Endometrial microvascular endothelial cells (primary cell): ENCODE measurements around the gene HSD17B14. TPM values are rescaled to one million over a fixed set of nuclear protein-coding genes. Genes with fewer than 3 reads are reported as not detected.
"Not testable (repeated sequence)": the region's sequence is repeated elsewhere in the genome, so short reads cannot be mapped to it uniquely, and the experiment has no call there.

Experiments
- in situ Hi-C: cut with HindIII; loops from 2 replicates; pipeline ENCODE4 v1.10.0; 2017; ENCODE audit warnings: low sequenced_read_pairs, low pct_unique_long_range_greater_than_20kb; ENCODE audit errors: inconsistent ontology term
- total RNA-seq: library from RNA; depleted of rRNA; stranded (reverse); fragments of >200 nt; gene quantifications from one replicate; pipeline ENCODE4 v1.2.3, GENCODE V29; 2015; ENCODE audit errors: inconsistent ontology term

Gene HSD17B14
- total RNA-seq, 1 donor from 2014 or later: 4.5 TPM

DNA sequence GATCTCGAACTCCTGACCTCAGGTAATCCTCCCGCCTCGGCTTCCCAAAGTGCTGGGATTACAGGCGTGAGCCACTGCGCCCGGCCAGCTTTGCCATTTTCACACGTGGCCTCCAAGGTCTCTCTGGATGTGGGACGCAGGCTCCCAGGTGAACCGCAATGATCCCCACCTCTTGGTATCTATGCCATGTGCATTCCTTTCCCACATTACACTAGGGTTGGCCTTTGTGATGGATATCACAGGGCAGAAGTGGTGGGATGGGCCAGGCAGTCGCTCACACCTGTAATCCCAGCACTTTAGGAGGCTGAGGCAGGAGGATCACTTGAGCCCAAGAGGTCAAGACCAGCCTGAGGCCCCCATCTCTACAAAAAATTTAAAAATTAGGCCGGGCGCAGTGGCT lies 58.6 kb downstream of the HSD17B14 start:
- in situ Hi-C loops: no loop called here

DNA sequence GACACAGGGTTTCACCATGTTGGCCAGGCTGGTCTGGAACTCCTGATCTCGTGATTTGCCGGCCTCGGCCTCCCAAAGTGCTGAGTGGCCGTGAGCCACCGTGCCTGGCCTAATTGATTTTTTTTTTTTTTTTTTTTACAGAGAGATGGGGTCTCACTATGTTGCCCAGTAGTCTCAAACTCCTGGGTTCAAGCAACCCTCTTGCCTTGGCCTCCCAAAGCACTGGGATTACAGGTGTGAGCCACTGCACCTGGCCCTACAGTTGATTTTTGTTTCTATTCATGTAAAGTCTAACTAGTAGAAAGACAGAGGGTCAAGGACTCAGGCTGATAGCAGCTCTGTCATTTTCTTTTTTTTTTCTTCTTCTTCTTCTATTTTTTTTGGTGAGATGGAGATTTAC lies 59.2 kb downstream of the HSD17B14 start:
- in situ Hi-C loops: no loop called here

GRCh38 chr19:48772503-48772953 lies 63.8 kb downstream of the HSD17B14 start:
- in situ Hi-C loops: no loop called here

GRCh38 chr19:48770734-48771472 lies 65.4 kb downstream of the HSD17B14 start:
- in situ Hi-C loops: no loop called here

- in situ Hi-C loops: no loop called here
These were observed 66.0 kb downstream of the HSD17B14 start for GRCh38 chr19:48770266-48770665.

- in situ Hi-C loops: no loop called here
These were observed 67.1 kb downstream of the HSD17B14 start for GRCh38 chr19:48768994-48769713.

- in situ Hi-C loops: not testable (repeated sequence)
These were observed 68.0 kb downstream of the HSD17B14 start for GRCh38 chr19:48768171-48768753.

DNA sequence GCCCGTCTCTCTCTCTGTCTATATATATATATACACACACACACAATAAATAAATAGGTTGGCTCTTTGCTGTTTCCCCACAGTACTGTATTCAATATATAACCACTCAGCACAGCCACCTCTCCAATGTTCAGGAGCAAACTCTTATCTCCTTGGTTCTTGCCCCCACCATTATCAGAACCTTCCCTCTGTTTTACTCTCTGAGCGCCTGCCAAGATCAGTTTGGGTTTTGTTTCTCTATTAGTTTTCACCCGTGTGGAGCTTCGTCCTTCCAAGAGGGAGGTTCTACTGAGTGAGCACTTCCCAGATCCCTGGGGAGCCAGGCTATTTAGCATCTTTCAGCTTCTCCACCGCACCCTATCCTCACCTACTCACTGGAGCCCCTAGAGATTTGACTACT lies 70.5 kb downstream of the HSD17B14 start:
- in situ Hi-C loops: not testable (repeated sequence)

Other genes starting within 250 kb of the HSD17B14 start
- not detected for gene SPACA4, start 229.7 kb downstream of the HSD17B14 start, total RNA-seq
- not detected for gene FAM83E, start 221.4 kb downstream of the HSD17B14 start, total RNA-seq
- 2,158 TPM for gene RPL18, start 217.3 kb downstream of the HSD17B14 start, total RNA-seq
- gene SPHK2, start 217.0 kb downstream of the HSD17B14 start, total RNA-seq: 7.8 TPM
- gene DBP, start 199.1 kb downstream of the HSD17B14 start, total RNA-seq: 0.46 TPM
- 0.28 TPM for gene CA11, start 190.3 kb downstream of the HSD17B14 start, total RNA-seq
- not detected for gene NTN5, start 163.5 kb downstream of the HSD17B14 start, total RNA-seq
- not detected for gene FUT2, start 140.5 kb downstream of the HSD17B14 start, total RNA-seq
- gene MAMSTR, start 116.8 kb downstream of the HSD17B14 start, total RNA-seq: 0.09 TPM
- 191 TPM for gene RASIP1, start 95.9 kb downstream of the HSD17B14 start, total RNA-seq
- gene IZUMO1, start 89.6 kb downstream of the HSD17B14 start, total RNA-seq: 0.84 TPM
- 4.9 TPM for gene FUT1, start 83.8 kb downstream of the HSD17B14 start, total RNA-seq
- not detected for gene FGF21, start 81.0 kb downstream of the HSD17B14 start, total RNA-seq
- gene BCAT2, start 25.5 kb downstream of the HSD17B14 start, total RNA-seq: 82.0 TPM
- not detected for gene PLEKHA4, start 32.1 kb upstream of the HSD17B14 start, total RNA-seq
- 56.0 TPM for gene PPP1R15A, start 35.9 kb upstream of the HSD17B14 start, total RNA-seq
- not detected for gene TULP2, start 62.3 kb upstream of the HSD17B14 start, total RNA-seq
- gene NUCB1, start 63.8 kb upstream of the HSD17B14 start, total RNA-seq: 227 TPM
- not detected for gene DHDH, start 97.2 kb upstream of the HSD17B14 start, total RNA-seq
- 149 TPM for gene BAX, start 118.4 kb upstream of the HSD17B14 start, total RNA-seq
- gene FTL, start 128.8 kb upstream of the HSD17B14 start, total RNA-seq: 3,048 TPM
- gene GYS1, start 156.8 kb upstream of the HSD17B14 start, total RNA-seq: 45.1 TPM
- gene RUVBL2, start 157.4 kb upstream of the HSD17B14 start, total RNA-seq: 267 TPM
- not detected for gene LHB, start 180.6 kb upstream of the HSD17B14 start, total RNA-seq
- gene CGB3, start 187.8 kb upstream of the HSD17B14 start, total RNA-seq: not detected
- gene CGB2, start 195.4 kb upstream of the HSD17B14 start, total RNA-seq: not detected
- not detected for gene CGB1, start 200.4 kb upstream of the HSD17B14 start, total RNA-seq
- gene CGB5, start 207.4 kb upstream of the HSD17B14 start, total RNA-seq: not detected
- gene CGB8, start 212.6 kb upstream of the HSD17B14 start, total RNA-seq: not detected
- not detected for gene CGB7, start 221.3 kb upstream of the HSD17B14 start, total RNA-seq
- not detected for gene NTF4, start 228.3 kb upstream of the HSD17B14 start, total RNA-seq
- gene KCNA7, start 236.2 kb upstream of the HSD17B14 start, total RNA-seq: not detected
- 260 TPM for gene SNRNP70, start 249.0 kb upstream of the HSD17B14 start, total RNA-seq